HepG2 (cell line): ENCODE results near the gene JUND. TPM values are rescaled to one million over a fixed set of nuclear protein-coding genes. Genes with fewer than 3 reads are reported as not detected.

Experiments used
- ELF4 ChIP-seq: sonication (generic); formaldehyde crosslinking; IDR thresholded peaks from 2 replicates; pipeline ENCODE4 v1.5.0; 2020; ENCODE audit warnings: missing genetic modification reagents, mild to moderate bottlenecking, moderate library complexity, borderline replicate concordance
- MEIS2 ChIP-seq: sonication (generic); formaldehyde crosslinking; IDR thresholded peaks from 2 replicates; pipeline ENCODE4 v1.9.0; 2021; ENCODE audit warnings: mild to moderate bottlenecking, missing genetic modification reagents
- NR2F6 ChIP-seq, 2 experiments: IDR thresholded peaks; 2 replicates each; pipeline ENCODE4 v1.6.1; 2016; ENCODE audit warnings: antibody characterized with exemption in 1 of 2, mild to moderate bottlenecking in 1 of 2
- RFXAP ChIP-seq: sonication (generic); formaldehyde crosslinking; IDR thresholded peaks from 2 replicates; pipeline ENCODE4 v1.4.0; 2020; ENCODE audit warnings: missing genetic modification reagents, borderline replicate concordance
- SAP130 ChIP-seq: IDR thresholded peaks from 2 replicates; pipeline ENCODE4 v1.6.1; 2016; ENCODE audit warnings: low read depth
- SATB2 ChIP-seq: sonication (generic); formaldehyde crosslinking; IDR thresholded peaks from 2 replicates; pipeline ENCODE4 v1.5.0; 2020; ENCODE audit warnings: missing genetic modification reagents
- STAG1 ChIP-seq: sonication (generic); formaldehyde crosslinking; IDR thresholded peaks from 2 replicates; pipeline ENCODE4 v1.4.0; 2020; ENCODE audit warnings: missing genetic modification reagents
- YY1 ChIP-seq: IDR thresholded peaks from 2 replicates; pipeline ENCODE4 v1.6.1; 2011; ENCODE audit warnings: low read length, low read depth, moderate library complexity, mild to moderate bottlenecking; ENCODE audit not compliant: insufficient read depth, insufficient replicate concordance
- ZBTB38 ChIP-seq: sonication (generic); formaldehyde crosslinking; IDR thresholded peaks from 2 replicates; pipeline ENCODE4 v1.5.1; 2020; ENCODE audit warnings: mild to moderate bottlenecking, missing genetic modification reagents
- ZC3H4 ChIP-seq: sonication (generic); formaldehyde crosslinking; IDR thresholded peaks from 2 replicates; pipeline ENCODE4 v1.4.0; 2020; ENCODE audit warnings: missing genetic modification reagents, borderline replicate concordance
- ZFY ChIP-seq: sonication (generic); formaldehyde crosslinking; IDR thresholded peaks from 2 replicates; pipeline ENCODE4 v1.4.0; 2020; ENCODE audit warnings: missing genetic modification reagents
- ZKSCAN8 ChIP-seq: IDR thresholded peaks from 2 replicates; pipeline ENCODE4 v1.6.1; 2016; ENCODE audit warnings: borderline replicate concordance, missing genetic modification reagents, missing compliant biosample characterization
- ZNF143 ChIP-seq: sonication (generic); formaldehyde crosslinking; IDR thresholded peaks from 2 replicates; pipeline ENCODE4 v1.4.0; 2020; ENCODE audit warnings: missing genetic modification reagents
- ZNF232 ChIP-seq: sonication (generic); formaldehyde crosslinking; IDR thresholded peaks from 2 replicates; pipeline ENCODE4 v1.4.0; 2020; ENCODE audit warnings: missing genetic modification reagents, borderline replicate concordance
- ZNF3 ChIP-seq: IDR thresholded peaks from 2 replicates; pipeline ENCODE4 v1.7.0; 2017; ENCODE audit warnings: inconsistent platforms
- ZNF713 ChIP-seq: sonication (generic); formaldehyde crosslinking; IDR thresholded peaks from 2 replicates; pipeline ENCODE4 v1.4.0; 2020; ENCODE audit warnings: mild to moderate bottlenecking, missing genetic modification reagents
- ZNF839 ChIP-seq: sonication (generic); formaldehyde crosslinking; IDR thresholded peaks from 2 replicates; pipeline ENCODE4 v1.4.0; 2020; ENCODE audit warnings: missing genetic modification reagents, mild to moderate bottlenecking, borderline replicate concordance
- polyA plus RNA-seq, 8 experiments: library from polyadenylated mRNA; depleted of rRNA in 3 of 8; stranded (reverse) in 7 of 8; unstranded in 1 of 8; fragments of >200 nt; fragmentation: Illumina TruSeq in 4 of 8; extraction: Trizol in 4 of 8; gene quantifications; 2 replicates each; pipeline versions ENCODE4 v1.2.1 to v1.2.3, GENCODE V29; 2011 to 2016; ENCODE audit warnings: low read depth in 4 of 8, missing spikeins in 1 of 8, mixed read lengths in 1 of 8; ENCODE audit not compliant: insufficient read depth in 1 of 8
- total RNA-seq, 5 experiments: library from RNA; depleted of rRNA; stranded (reverse); fragments of >200 nt; fragmentation: Illumina TruSeq; extraction: Trizol; gene quantifications; 2 replicates each; pipeline ENCODE4 v1.2.3, GENCODE V29; 2016; ENCODE audit warnings: low read depth in 1 of 5
- TF ChIP-seq, protein P1 (sequence below): sonication (generic); formaldehyde crosslinking; IDR thresholded peaks from 2 replicates; pipeline ENCODE4 v1.4.0; 2020; ENCODE audit warnings: missing genetic modification reagents
- TF ChIP-seq, protein P2 (sequence below): sonication (generic); formaldehyde crosslinking; IDR thresholded peaks from 2 replicates; pipeline ENCODE4 v1.4.0; 2020; ENCODE audit warnings: missing genetic modification reagents
- TF ChIP-seq, protein P3 (sequence below): IDR thresholded peaks from 2 replicates; pipeline ENCODE4 v1.6.1; 2018; ENCODE audit warnings: missing genetic modification reagents, mild to moderate bottlenecking, missing compliant biosample characterization
- TF ChIP-seq, protein P4 (sequence below): sonication (generic); formaldehyde crosslinking; IDR thresholded peaks from 2 replicates; pipeline ENCODE4 v1.5.0; 2020; ENCODE audit warnings: missing genetic modification reagents

Gene JUND
- total and polyA plus RNA-seq, 2 of the 13 experiments (the other 11 are each of a cell fraction or from before 2014, with no cell fraction given) = 41.2 to 59.8 TPM

DNA sequence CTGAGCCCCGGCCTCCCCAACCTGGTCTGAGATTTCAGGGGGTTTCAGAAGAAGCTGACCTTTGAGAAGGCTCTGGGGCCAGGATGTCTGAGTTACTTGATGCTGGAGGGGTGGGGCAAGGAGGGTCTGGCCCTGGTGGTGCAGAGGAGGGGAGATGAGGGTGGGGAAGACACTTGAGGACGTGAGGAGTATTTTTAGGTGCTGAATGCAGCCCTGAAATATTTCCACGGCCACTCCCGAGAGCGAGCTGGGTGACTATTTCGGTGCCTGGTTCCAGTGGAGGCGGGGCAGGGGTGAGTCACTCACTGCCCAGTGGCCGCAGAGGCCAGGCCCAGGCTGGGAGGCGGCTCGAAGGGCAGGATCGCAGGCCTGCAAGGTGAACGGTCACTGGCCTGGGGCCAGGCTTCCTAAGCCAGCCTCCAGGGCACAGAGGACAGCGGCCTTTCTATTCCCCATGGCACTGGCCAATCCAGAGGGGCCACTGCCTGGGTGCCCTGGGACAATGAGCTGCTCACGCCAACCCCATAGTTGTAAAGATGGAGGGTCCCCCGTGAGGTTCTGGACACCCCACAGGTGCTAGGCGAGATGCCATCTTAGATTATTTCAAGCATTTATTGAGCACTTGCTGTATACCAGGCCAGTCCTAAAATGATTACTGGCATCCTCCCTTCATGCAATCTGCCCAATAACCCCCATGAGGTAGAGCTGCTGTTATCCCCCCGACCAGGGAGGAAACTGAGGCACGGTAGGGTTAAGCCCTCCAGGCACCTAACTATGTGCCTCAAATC lies 19.7 kb upstream of the JUND start (continued):
- TF ChIP-seq ZBTB38 (CRISPR knock-in tag) (peak; percentile 63), MEIS2 (CRISPR knock-in tag) (no peak), SAP130 (peak; percentile 75), YY1 (no peak), ZNF143 (CRISPR knock-in tag) (no peak), ZC3H4 (no peak), RFXAP (CRISPR knock-in tag) (no peak), ZNF3 (CRISPR knock-in tag) (peak; percentile 52; the same call in 1 of the 2 replicates), ZNF232 (CRISPR knock-in tag) (peak; percentile 62; the same call in 1 of the 2 replicates), ELF4 (CRISPR knock-in tag) (no peak), ZKSCAN8 (CRISPR knock-in tag) (peak; percentile 100), ZFY (CRISPR knock-in tag) (peak; percentile 70), ZNF713 (CRISPR knock-in tag) (no peak), ZNF839 (CRISPR knock-in tag) (no peak), STAG1 (0 out of 2 replicates have a peak, but pooled peaks have one; percentile 14), NR2F6 (IDR thresholded peaks at IDR 0.05) (no peak), NR2F6 (CRISPR knock-in tag; IDR thresholded peaks at IDR 0.05) (peak; percentile 47; the same call in 1 of the 2 replicates), SATB2 (no peak)
- TF ChIP-seq, protein P1, sequence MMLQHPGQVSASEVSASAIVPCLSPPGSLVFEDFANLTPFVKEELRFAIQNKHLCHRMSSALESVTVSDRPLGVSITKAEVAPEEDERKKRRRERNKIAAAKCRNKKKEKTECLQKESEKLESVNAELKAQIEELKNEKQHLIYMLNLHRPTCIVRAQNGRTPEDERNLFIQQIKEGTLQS (CRISPR knock-in tag) = peak; percentile 84
- TF ChIP-seq, protein P2, sequence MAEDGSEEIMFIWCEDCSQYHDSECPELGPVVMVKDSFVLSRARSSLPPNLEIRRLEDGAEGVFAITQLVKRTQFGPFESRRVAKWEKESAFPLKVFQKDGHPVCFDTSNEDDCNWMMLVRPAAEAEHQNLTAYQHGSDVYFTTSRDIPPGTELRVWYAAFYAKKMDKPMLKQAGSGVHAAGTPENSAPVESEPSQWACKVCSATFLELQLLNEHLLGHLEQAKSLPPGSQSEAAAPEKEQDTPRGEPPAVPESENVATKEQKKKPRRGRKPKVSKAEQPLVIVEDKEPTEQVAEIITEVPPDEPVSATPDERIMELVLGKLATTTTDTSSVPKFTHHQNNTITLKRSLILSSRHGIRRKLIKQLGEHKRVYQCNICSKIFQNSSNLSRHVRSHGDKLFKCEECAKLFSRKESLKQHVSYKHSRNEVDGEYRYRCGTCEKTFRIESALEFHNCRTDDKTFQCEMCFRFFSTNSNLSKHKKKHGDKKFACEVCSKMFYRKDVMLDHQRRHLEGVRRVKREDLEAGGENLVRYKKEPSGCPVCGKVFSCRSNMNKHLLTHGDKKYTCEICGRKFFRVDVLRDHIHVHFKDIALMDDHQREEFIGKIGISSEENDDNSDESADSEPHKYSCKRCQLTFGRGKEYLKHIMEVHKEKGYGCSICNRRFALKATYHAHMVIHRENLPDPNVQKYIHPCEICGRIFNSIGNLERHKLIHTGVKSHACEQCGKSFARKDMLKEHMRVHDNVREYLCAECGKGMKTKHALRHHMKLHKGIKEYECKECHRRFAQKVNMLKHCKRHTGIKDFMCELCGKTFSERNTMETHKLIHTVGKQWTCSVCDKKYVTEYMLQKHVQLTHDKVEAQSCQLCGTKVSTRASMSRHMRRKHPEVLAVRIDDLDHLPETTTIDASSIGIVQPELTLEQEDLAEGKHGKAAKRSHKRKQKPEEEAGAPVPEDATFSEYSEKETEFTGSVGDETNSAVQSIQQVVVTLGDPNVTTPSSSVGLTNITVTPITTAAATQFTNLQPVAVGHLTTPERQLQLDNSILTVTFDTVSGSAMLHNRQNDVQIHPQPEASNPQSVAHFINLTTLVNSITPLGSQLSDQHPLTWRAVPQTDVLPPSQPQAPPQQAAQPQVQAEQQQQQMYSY (CRISPR knock-in tag) = no peak
- TF ChIP-seq, protein P3, sequence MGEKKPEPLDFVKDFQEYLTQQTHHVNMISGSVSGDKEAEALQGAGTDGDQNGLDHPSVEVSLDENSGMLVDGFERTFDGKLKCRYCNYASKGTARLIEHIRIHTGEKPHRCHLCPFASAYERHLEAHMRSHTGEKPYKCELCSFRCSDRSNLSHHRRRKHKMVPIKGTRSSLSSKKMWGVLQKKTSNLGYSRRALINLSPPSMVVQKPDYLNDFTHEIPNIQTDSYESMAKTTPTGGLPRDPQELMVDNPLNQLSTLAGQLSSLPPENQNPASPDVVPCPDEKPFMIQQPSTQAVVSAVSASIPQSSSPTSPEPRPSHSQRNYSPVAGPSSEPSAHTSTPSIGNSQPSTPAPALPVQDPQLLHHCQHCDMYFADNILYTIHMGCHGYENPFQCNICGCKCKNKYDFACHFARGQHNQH (CRISPR knock-in tag) = 0 out of 2 replicates have a peak, but pooled peaks have one; percentile 18
- TF ChIP-seq, protein P4, sequence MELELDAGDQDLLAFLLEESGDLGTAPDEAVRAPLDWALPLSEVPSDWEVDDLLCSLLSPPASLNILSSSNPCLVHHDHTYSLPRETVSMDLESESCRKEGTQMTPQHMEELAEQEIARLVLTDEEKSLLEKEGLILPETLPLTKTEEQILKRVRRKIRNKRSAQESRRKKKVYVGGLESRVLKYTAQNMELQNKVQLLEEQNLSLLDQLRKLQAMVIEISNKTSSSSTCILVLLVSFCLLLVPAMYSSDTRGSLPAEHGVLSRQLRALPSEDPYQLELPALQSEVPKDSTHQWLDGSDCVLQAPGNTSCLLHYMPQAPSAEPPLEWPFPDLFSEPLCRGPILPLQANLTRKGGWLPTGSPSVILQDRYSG (CRISPR knock-in tag) = no peak
